OCI-LY7 (cell line): ENCODE results near the gene NAPB.

Source experiments
- CTCF ChIP-seq: fragments of 200-600 bp; sonication (generic); conservative IDR thresholded peaks from 2 replicates; pipeline ENCODE4 v1.5.1; 2014; ENCODE audit warnings: mild to moderate bottlenecking, antibody characterized with exemption, low read length, moderate library complexity, mixed read lengths
- EZH2phosphoT487 ChIP-seq: fragments of 200-600 bp; sonication (generic); IDR thresholded peaks from 2 replicates; pipeline ENCODE4 v1.6.1; 2018; ENCODE audit warnings: low read depth, borderline replicate concordance, mild to moderate bottlenecking, mixed run types, antibody characterized with exemption, low read length, moderate library complexity, mixed read lengths

- TF ChIP-seq CTCF (no peak), EZH2phosphoT487 (no peak)
Measured at GRCh38 chr20:23442436-23442835, 21.1 kb upstream of the NAPB start.
